Stimulated activated CD4-positive, alpha-beta T cell treated with anti-CD3 and anti-CD28 coated beads, Interleukin-15, amount 100 ng/mL, for 1 hour (primary cell): ENCODE measurements around the gene TRIM47.
A peak's percentile ranks its signal among the peaks of the same experiment; 100 is the strongest.

ENCODE experiments used
- DNase-seq, 2 donors: peaks; one replicate each; pipeline ENCODE4 v3.0.0-alpha.2; 2020; ENCODE audit warnings: low read depth in 1 of 2, low spot score in 1 of 2

The TRIM47 gene

DNA sequence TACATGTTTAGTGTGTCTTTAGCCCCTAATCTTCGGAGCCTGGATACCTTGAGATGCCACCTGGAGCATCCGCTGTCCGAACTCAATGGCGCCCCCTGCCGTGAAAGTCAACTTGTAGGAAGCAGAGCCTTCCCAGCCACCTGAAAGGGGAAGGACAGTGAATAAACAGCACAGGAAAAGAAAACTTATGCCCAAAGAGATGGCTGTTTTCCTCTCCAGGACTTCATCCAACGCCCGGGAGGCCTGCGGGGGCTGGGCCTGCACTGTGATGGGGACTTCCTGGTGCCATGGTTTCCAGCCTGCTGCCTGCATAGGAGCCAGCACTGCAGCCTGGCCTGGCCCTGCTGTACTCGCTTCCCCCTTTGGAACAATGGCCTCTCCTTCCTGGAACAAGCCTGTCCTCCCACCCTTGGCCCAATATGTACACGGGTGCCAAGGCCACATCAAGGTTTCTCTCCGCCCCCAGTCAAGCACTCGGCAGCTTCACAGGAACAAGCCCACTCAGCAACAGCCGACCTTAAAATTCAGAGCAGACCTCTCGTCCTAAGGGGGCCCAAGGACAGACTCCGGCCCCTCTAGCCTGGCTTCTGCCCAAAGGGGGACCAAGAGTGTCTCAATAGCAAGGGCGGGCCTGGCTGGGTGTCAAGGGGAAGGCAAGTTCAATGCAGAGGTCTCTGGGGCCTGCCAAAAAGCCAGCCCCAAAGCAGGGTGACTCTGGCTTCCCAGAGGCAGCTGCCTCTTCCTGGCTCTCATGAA, 29.7 kb downstream of the TRIM47 start:
- peak; percentile 50 to 73 for DNase-seq

DNA sequence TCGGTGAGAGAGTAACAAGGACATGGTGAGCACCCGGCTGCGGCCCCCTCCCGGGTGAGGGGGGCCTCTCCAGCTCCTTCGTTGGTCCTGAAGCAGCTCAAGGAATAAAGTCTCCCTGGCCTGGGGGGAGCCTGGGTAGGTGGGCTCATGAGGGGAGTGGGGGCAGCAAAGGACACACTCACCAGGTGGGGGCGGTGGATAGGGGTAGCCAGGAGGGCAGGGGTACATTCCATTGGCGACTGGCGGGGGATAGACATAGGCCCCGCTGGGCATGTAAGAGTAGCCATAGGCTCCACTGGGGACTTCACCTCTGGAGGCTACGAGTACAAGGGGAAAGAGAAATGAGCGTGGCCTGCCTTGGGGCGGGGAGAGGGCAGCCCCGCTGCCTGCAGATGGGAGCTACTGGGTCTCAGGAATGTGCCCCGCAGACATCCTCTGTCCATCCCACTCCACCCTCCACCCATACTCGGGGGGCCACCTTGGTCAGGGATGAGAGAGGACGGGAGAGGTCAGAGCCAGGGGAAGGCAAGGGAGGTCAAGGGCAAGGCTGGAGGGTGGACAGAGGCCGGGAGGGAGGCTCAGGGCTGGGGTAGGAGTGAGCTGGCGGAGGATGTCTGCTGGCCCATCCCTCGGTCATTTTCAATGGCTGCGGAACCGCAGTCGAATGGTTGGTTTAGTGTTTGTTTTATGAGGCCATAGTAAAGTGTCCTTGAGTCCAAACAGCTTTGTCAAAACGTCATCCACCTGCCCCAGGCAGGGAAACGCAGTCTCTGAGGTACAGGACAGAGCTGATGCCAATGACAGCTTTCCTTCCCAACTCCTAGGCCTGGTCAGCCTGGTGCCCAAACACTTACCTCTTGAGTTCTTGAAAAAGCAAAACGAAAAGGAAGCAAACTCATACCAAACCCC, 30.5 kb downstream of the TRIM47 start:
- no peak for DNase-seq

DNA sequence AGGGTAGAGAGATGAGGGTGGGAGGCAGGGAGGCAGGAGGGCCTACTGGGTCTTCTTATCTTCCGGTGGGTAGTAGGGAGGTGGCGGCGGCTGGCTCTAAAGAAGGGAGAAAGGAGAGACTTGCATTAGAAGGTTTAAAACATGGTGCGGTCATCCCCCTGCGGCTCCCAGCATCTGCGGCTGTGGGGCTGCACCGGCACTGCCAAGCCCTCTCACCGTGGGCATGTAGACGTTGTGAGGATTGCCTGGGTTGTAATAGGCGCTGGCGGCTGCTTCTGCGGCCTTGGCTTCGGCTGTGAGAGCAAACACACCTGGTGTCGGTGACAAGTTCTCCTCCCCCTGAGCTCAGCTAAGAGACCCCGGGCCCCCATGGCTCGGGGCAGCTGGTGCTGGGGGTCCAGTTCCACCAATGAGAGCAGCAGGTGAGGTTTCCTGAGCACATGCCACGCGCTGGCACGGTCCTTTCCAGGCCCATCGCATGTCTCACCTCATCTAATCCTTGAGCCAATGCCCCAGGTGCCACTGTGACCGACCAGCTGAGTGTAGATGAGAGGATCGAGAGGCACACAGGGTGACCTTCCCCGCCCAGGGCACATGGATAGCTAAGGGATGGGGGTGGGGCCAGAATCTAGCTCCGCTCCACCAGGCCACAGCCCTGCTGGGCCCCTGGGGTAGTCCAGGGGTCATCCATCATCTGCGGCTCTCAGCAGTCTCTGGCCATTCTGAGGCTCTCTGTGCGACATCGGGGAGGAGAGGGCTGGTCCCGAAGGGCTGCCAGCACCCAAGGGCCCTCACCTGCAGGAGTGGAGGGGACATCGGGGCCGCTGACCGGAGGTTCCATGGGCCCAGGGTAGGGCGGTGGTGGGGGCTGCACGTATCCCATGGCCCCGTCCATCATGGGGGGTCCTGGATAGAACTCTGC, 31.4 kb downstream of the TRIM47 start:
- DNase-seq, result no peak

- DNase-seq, result no peak
Observed at GRCh38 chr17:75845933-75846691, 32.3 kb downstream of the TRIM47 start.

DNA sequence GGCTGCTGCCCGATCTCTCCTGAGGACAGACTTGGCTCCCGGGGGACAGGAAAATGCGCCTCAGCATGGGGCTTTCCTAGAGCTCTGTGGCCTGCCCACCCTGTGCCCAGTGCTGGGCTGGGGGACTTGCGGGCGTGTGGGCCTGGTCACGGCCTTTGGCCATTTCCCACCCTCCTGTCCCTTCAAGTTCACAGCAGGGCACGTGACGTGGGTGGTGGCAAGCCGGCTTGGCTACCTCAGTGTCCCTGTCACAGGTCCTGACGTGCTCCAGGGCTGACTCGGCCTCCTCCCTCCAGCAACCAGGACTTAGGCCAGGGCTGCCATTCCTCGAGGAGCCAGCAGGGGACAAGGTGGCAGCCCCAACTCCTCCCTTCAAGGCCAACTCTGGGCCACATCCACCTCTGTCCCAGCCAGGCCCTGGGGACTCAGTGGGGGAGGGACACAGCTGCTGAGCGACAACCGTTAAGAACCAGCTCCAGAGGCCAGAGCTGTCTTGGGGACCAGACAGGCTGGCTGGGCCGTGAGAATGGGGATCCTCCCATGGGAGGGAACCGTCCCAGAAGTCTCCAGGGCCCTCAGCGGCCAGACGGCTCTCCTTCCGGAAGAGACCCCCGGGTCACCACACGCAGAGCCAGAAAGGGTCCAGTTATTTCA, 33.2 kb downstream of the TRIM47 start:
- DNase-seq, result peak in 1 of 2 donors; percentile 52

- DNase-seq, result no peak
Observed at GRCh38 chr17:75844530-75845057, 33.8 kb downstream of the TRIM47 start.

DNA sequence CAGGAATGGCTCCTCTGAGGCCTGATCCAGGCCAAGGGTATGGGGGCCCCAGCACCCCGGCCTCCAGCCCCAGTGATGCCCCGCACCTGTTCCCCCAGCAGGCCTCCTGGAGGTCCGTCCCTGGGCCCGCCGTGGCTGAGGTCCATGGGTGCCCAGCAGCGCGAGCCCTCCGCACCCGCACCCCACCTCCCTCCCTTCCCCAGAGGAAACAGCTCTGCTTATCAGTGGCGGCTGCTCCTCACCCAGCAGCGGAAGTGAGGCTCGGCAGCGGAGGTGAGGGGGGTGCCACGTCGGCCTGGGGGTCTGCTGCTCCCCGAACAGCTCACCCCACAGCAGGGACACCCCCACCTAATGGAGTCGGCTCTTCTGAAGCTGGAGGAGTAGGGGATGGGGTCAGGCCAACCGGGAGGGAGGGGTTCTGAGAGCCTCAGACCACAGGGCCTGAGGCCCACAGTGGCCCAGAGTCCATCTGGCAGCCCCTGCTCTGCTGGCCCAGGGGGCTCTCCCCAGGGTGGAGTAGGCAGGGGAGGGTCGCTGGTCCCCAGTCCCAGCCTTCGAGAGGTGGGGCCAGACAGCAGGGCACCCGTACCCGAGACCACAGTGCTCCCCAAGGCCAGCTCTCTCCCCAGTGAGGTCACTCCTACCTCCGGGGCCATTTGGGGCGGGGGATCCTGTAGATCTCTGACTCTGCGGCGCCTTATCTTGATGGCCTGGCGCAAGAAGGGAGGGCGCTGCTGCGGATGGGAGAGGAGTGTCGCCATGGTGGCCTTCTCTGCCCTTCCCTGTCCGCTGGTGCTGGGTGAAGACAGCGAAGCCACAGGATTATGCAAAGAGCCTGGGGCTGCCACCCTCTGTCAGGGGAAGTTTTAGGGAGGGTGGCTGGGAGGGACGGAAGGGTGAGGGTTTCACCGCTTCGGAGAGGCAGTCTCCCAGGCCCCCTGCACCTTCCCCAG, 34.5 kb downstream of the TRIM47 start, which contains the start of gene UNC13D:
TSS of gene UNC13D (minus strand) at position 828 of the 953 bp plus-strand sequence. CDS start at position 761, 67 bp downstream.
- DNase-seq, result peak in 1 of 2 donors; percentile 44

DNA sequence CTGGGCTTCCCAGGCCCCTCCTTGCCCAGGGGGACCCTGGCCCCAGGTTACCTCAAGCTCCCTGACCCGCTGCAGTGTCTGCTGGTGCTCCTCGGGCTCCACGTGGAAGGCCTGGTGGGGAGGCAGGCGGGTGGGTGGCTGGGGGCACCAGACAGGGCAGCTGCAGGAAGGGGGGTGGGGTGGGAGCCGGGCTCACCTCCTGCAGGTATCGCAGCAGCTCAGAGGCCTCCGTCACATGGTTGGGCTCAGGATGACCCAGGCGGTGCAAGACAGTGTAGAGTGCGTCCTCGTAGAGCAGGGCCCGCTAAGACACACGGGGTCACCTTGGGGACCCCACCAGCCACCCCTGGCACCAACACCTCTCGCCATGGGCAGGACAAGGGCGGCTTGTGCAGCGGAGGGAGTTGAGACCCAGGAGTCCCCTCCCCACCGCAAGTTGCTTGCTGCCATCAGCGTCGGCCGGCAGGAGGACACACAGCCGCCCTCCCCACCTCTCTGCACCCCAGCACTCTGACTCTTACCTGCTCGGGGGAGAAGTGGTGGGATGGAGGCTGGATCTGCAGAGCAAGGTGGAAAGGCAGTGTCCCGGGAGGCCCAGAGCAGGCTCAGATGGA, 35.3 kb downstream of the TRIM47 start:
- DNase-seq, result no peak

- no peak for DNase-seq
Observed at GRCh38 chr17:75842411-75842810, 36.0 kb downstream of the TRIM47 start.

GRCh38 chr17:75840799-75841164, 37.6 kb downstream of the TRIM47 start:
- DNase-seq, result no peak

DNA sequence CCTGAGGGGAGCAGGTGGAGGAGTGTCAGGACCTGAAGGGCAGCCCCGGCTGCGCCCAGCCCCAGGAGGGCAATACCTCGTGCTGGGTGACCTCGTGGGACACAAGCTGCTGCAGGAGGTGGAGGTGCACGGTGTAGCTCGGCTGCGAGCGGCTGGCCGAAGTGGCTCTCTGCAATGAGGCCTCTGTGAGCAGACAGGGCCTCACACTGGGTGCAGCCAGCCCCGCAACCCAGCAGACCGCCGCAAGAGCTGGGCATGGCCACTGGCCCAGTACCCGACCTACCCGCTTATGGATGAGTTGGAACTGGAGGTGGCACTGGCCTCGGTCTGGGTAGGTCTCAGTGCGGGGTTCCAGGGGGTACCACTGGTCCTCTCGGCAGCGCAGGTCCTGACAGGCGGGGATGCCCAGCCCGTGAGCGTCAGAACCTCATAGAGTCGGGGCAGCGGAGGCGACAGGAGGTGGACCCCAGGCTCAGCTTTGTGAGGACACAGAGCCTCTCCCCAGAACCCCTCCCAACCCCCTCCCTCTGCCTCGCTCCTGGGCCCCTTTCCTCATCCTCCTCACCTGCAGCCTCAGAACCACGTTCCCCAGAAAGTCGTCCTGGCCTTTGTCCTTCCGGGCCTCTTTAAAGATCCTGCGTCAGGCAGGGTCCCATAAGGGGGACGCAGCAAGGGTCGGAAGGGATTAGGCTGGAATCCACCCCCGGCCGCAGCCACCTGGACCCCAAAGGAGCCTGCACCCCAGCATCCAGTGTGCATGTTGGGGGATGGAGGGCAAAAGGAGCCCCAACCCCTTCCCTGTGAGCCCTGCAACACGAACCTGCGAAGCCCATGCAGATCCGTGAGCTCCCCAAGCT, 38.2 kb downstream of the TRIM47 start:
- DNase-seq, result no peak

DNA sequence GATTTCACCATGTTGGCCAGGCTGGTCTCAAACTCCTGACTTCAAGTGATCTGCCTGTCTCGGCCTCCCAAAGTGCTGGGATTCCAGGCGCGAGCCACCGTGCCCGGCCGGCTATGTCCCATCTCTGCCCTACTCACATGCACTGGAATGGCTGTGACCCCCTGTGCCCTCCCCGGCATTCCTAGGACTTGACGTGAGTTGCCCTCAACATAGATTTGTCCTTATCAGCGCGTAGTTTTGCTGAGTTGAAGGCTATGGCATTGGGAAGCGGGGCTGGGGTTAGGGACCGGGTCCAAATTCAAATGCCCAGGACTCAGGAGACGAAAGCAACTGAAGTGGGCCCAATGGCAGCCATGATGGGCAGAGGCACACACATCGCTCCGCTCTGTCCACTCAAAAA, 40.0 kb downstream of the TRIM47 start:
- no peak for DNase-seq

DNA sequence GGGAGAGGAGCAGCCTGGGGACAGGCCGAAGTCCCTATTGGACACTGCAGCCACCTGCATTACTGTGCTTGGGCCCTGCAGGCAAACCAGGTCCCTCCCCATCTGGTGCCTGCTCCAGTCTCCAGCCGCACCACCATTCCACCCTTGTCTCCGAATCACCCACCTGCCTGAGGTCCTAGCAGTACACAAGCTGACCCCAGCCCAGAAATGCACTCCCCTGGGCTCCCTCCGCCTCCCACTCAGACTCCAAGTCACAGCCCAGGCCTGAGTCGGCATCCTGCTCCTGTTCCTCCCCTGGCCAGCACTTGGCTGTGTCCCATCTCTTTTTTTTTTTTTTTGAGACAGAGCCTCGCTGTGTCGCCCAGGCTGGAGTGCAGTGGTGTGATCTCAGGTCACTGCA, 40.5 kb downstream of the TRIM47 start:
- no peak for DNase-seq

- no peak for DNase-seq
Observed at GRCh38 chr17:75836605-75837004, 41.8 kb downstream of the TRIM47 start.

DNA sequence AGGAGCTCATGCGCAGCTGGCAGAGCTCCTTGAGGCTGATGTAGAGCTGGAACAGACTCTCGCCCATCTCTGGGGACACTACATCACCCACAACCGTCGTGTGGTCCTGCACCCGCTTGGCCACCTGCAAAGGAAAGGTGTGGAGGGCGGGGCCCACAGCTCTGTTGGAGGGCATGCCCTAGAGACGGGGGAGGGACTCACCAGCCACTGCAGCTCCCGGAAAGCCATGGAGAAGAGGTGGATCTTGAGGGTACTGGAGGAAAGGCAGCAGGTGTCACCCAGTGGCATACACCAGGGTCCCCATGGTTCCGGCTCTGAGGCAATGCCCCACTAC, 42.8 kb downstream of the TRIM47 start:
- DNase-seq, result no peak

GRCh38 chr17:75834928-75835653, 43.3 kb downstream of the TRIM47 start:
- DNase-seq, result no peak
